A204.1 (cell line): ENCODE measurements around the gene ZNF224.
"Not testable (repeated sequence)": the region's sequence is repeated elsewhere in the genome, so short reads cannot be mapped to it uniquely, and the experiment has no call there.

Experiments used
- FAIRE-seq: peaks from 2 replicates; lab custom pipeline; 2012; peaks lifted over from hg19 to GRCh38; lab: Jason Lieb, UNC

ZNF224 gene

GRCh38 chr19:44093931-44094765, at the start of gene ZNF224:
ZNF224 (plus strand) TSS chr19:44094361; CDS start chr19:44097874, 3,513 bp downstream.
- FAIRE-seq, result peak; percentile 97

- no peak for FAIRE-seq
These were observed 43.2 kb upstream of the ZNF224 start for GRCh38 chr19:44050740-44051649.

GRCh38 chr19:44051650-44052402, 42.3 kb upstream of the ZNF224 start, which contains the start of gene ZNF223:
ZNF223 (plus strand) TSS chr19:44052036; CDS start chr19:44055177, 3,141 bp downstream.
- peak; percentile 99 for FAIRE-seq

- FAIRE-seq, result no peak
These were observed 38.3 kb upstream of the ZNF224 start for GRCh38 chr19:44055870-44056269.

- FAIRE-seq, result no peak
These were observed 34.9 kb upstream of the ZNF224 start for GRCh38 chr19:44059229-44059628.

- FAIRE-seq, result no peak
These were observed 33.1 kb upstream of the ZNF224 start for GRCh38 chr19:44061038-44061437.

- FAIRE-seq, result no peak
These were observed 27.9 kb upstream of the ZNF224 start for GRCh38 chr19:44066305-44066704.

- FAIRE-seq, result no peak
These were observed 24.7 kb upstream of the ZNF224 start for GRCh38 chr19:44069415-44069814.

GRCh38 chr19:44071824-44072542, 22.2 kb upstream of the ZNF224 start, which contains the start of gene ZNF284:
ZNF284 (plus strand) TSS chr19:44072159; CDS start chr19:44076390, 4,231 bp downstream.
- peak; percentile 81 for FAIRE-seq

- no peak for FAIRE-seq
These were observed 21.4 kb upstream of the ZNF224 start for GRCh38 chr19:44072543-44073401.

- no peak for FAIRE-seq
These were observed 17.8 kb upstream of the ZNF224 start for GRCh38 chr19:44076325-44076724.

- no peak for FAIRE-seq
These were observed 2.1 kb upstream of the ZNF224 start for GRCh38 chr19:44092108-44092507.

- FAIRE-seq, result no peak
These were observed 13.6 kb downstream of the ZNF224 start for GRCh38 chr19:44107751-44108150.

- FAIRE-seq, result no peak
These were observed 15.3 kb downstream of the ZNF224 start for GRCh38 chr19:44109458-44109857.

- FAIRE-seq, result no peak
These were observed 17.8 kb downstream of the ZNF224 start for GRCh38 chr19:44111910-44112463.

GRCh38 chr19:44112802-44113137, 18.6 kb downstream of the ZNF224 start:
- FAIRE-seq, result no peak

GRCh38 chr19:44113138-44113783, 19.1 kb downstream of the ZNF224 start, which contains the start of gene ZNF225:
ZNF225 (plus strand) TSS chr19:44113399; CDS start chr19:44115828, 2,429 bp downstream.
- FAIRE-seq, result peak; percentile 99

GRCh38 chr19:44113784-44114390, 19.7 kb downstream of the ZNF224 start:
- FAIRE-seq, result no peak

- FAIRE-seq, result not testable (repeated sequence)
These were observed 27.0 kb downstream of the ZNF224 start for GRCh38 chr19:44121162-44121561.
